Bronchial epithelial cell (primary cell): ENCODE data around the gene MED12. TPM values are rescaled to one million over a fixed set of nuclear protein-coding genes. Genes with fewer than 3 reads are reported as not detected.
A peak's percentile ranks its signal among the peaks of the same experiment; 100 is the strongest.

ENCODE experiments used
- DNase-seq: peaks from one replicate; pipeline ENCODE4 v3.0.0-alpha.2; 2010; ENCODE audit warnings: low read depth
- FAIRE-seq: peaks from 2 replicates; lab custom pipeline; 2011; peaks lifted over from hg19 to GRCh38; lab: Jason Lieb, UNC
- H3K27me3 ChIP-seq: 2 replicates; pipeline ENCODE4 v1.5.1; 2011; ENCODE audit warnings: low read length; ENCODE audit not compliant: control insufficient read depth, insufficient read depth
- H3K36me3 ChIP-seq: 2 replicates; pipeline ENCODE4 v1.5.1; 2011; ENCODE audit warnings: low read length; ENCODE audit not compliant: control insufficient read depth, insufficient read depth
- H3K4me3 ChIP-seq: 2 replicates; pipeline ENCODE4 v1.5.1; 2011; ENCODE audit warnings: mild to moderate bottlenecking, low read depth, low read length, control low read depth
- CTCF ChIP-seq: IDR thresholded peaks from 2 replicates; pipeline ENCODE4 v1.5.1; 2011; ENCODE audit warnings: mild to moderate bottlenecking, moderate library complexity, low read length, control low read depth, inconsistent platforms; ENCODE audit not compliant: insufficient read depth, severe bottlenecking
- total RNA-seq: library from RNA; depleted of rRNA; stranded (reverse); fragments of >200 nt; gene quantifications from 2 replicates; pipeline ENCODE4 v1.2.1, GENCODE V29; 2014

Gene MED12
- 8.2 and 16.3 TPM in 2 replicates for total RNA-seq

GRCh38 chrX:71118032-71118984 lies at the start of gene MED12:
Gene MED12 (plus strand): TSS chrX:71118596. CDS start chrX:71118755, 159 bp downstream.
- no peak for TF ChIP-seq CTCF
- H3K4me3 ChIP-seq = peak within 1 kb of the TSS; percentile 58
- DNase-seq = peak; percentile 53
- FAIRE-seq = no peak
- H3K27me3 ChIP-seq = no peaks in the 10 kb centered on the region
- peaks cover 6% of the 10 kb centered on the region for H3K36me3 ChIP-seq

GRCh38 chrX:71070531-71070930 lies 47.9 kb upstream of the MED12 start:
- Histone ChIP-seq H3K36me3 (no peaks in the 10 kb centered on the region), H3K27me3 (no peaks in the 10 kb centered on the region), H3K4me3 (no peak overlapping the region)
- FAIRE-seq (no peak), DNase-seq (no peak)
- no peak for TF ChIP-seq CTCF

GRCh38 chrX:71081330-71082123 lies 36.9 kb upstream of the MED12 start:
- FAIRE-seq = no peak
- no peaks in the 10 kb centered on the region for H3K36me3 ChIP-seq
- no peak for TF ChIP-seq CTCF
- no peaks in the 10 kb centered on the region for H3K27me3 ChIP-seq
- no peak overlapping the region for H3K4me3 ChIP-seq
- peak; percentile 64 for DNase-seq

DNA sequence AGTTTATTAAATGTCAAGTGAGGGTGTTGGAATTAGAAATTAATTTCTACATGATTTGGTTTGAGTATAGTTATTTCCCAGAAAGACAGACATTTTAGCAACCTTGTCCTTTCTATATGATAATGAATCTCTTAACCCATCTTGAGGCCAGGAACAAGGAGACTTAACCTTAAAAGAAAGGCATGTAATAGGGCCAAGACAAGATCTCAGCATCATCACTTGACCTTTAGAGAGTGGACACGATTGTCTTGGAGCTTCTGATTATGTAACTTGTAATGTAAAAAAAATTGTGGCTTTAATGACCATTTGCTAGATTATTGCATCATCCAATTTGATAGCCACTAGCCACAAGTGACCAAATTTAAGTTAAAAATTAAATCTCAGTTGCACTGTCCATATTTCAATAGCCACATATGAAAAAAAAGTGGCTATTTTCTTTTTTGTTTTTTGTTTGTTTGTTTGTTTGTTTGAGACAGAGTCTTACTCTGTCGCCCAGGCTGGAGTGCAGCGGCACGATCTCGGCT lies 36.2 kb upstream of the MED12 start:
- Histone ChIP-seq H3K36me3 (no peaks in the 10 kb centered on the region), H3K27me3 (no peaks in the 10 kb centered on the region), H3K4me3 (no peak overlapping the region)
- TF ChIP-seq CTCF = no peak
- FAIRE-seq (no peak), DNase-seq (no peak)

DNA sequence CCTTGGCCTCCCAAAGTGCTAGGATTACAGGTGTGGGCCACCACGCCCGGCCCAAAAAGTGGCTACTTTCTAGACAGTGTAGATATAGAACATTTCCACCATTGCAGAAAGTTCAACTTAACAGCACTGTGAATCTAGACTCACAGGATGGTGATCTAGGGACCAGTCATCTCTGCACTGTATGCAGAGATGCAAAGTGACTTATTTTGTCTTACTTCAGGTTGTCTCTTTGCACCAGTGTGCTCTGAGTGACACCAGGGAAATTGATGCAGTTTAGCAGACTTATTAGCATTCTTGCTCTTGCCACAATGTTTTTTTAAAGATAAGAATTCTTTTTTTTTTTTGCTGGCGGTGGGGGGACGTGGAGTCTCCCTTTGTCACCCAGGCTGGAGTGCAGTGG lies 35.6 kb upstream of the MED12 start:
- H3K27me3 ChIP-seq = no peaks in the 10 kb centered on the region
- TF ChIP-seq CTCF = no peak
- no peak overlapping the region for H3K4me3 ChIP-seq
- DNase-seq (no peak), FAIRE-seq (no peak)
- no peaks in the 10 kb centered on the region for H3K36me3 ChIP-seq
